SH-SY5Y (cell line): Measurements from ENCODE around the gene CLIP2.

Source experiments
- GATA2 ChIP-seq: IDR thresholded peaks from 2 replicates; pipeline ENCODE4 v1.6.1; 2011; ENCODE audit warnings: mild to moderate bottlenecking, low read depth, low read length
- GATA3 ChIP-seq: IDR thresholded peaks from 2 replicates; pipeline ENCODE4 v1.6.1; 2011; ENCODE audit warnings: low read depth, mild to moderate bottlenecking, low read length, moderate library complexity

- TF ChIP-seq GATA2 (no peak), GATA3 (no peak)
Observed at GRCh38 chr7:74354009-74354408, 64.8 kb downstream of the CLIP2 start.
